Stimulated activated CD8-positive, alpha-beta memory T cell treated with anti-CD3 and anti-CD28 coated beads, Interleukin-4, amount 100 ng/mL, for 4 hours (primary cell): ENCODE results near the gene HIVEP2.

Experiments
- DNase-seq, 2 donors: peaks; one replicate each; pipeline ENCODE4 v3.0.0-alpha.2; 2020; ENCODE audit warnings: low read depth in 2 of 2, low spot score in 1 of 2

The HIVEP2 gene

DNA sequence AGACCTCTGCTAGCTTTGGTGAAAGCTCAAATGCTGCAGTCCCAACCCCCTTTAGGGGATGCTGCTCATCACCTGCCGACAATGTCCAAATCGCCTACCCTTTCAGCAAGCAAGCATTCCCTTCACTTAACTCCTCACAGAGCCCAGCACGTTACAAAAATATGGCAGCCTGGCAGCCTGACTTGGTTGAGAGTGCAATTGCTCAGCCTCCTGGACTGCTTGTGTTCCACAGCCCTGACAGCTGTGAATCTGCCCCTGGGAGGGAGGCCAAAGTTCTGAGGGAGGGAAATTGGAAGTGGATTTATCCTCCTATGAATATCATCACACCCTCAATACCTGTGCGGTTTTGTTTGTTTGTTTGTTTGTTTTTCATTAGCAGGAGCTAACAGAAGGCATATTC lies 231.0 kb downstream of the HIVEP2 start:
- no peak for DNase-seq

DNA sequence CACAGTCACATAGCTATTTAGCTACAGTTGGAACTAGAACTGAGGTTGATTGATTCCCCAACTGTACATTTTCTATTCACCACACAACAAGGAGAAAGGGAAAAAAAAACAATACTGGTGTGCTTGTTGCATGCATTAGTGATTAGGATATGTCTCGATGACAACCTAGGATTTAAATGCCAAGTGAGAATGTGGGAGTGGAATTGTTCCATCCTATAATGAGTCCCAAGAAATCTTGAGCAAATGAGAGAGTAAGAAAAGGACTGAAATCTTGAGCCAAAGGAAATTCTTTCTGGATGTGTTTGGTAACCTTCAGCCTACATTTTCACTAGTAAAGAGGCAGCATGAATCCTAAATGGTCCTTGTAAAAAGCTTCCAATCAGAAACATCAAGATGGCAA lies 232.7 kb downstream of the HIVEP2 start:
- DNase-seq: no peak

DNA sequence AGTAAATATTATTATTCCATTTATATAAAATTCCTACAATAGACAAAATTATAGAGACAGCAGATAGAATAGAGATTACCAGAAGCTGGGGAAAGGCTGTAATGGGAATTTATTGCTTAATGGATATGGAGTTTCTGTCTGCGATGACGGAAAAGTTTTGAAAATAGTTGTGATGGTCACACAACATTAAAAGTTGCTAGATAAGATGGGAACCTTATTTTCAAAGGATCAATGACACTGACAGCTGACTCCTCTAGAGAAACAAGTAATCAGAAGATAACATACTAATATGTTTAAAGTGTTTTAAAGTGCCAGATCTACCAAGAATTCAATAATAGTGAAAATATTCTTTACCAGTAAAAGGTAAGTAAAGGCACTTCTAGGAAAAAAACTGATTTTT lies 236.3 kb downstream of the HIVEP2 start:
- no peak for DNase-seq

DNA sequence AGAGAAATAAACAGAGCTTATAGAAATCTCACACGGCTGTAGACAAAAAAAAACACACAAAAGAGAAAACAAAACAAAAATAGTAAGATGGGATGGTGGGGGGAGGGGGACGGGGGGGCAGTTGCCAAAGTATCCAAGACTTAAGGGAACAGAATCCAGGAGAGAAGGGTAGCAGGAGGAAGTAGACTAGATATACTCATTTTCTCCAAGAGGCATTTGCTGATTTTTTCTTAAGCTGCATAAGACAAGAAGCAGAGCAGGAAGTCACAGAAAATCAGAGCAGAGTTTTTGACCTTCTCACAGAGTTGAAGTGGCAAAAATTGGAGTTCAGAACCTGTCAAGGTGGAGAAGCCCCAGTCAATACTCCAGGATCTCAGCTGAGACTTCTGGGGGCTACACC lies 237.7 kb downstream of the HIVEP2 start:
- DNase-seq: no peak

DNA sequence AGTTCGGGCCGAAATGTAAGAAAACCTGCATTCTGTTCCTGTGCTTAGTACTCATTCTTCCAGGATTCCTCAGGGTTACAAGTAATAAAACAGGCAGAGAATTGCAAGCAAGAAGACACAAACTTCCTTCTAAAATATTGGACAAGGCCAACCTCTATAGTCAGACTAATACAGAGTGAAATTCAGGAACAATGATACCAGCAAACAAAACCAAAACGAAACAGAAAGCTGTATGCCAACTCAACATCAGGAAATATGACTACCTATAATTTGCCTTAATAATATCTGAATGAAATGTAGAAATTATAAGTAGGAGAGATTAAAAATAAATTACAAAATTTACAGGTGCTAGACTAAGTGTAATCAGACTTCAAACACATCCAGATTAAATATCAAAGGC lies 238.8 kb downstream of the HIVEP2 start:
- DNase-seq: no peak

DNA sequence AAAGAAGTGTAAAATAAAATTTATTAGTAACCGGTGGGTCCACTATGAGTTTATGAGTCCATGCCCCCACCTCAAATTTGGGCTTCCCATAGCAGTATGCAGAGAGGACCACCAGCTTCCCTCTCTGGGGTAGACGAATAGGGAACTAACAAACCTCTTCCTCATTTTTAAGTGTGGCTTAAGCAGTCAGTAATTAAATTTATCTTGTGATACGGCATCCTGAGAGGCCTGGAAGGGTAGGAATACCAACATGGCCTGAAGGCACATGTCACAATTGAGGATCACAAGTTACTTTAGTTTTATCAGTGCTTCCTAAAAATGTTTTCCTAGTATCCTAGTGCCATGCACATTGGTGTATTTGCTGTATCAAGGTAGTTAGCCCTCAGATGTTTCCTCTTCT lies 239.9 kb downstream of the HIVEP2 start:
- no peak for DNase-seq

DNA sequence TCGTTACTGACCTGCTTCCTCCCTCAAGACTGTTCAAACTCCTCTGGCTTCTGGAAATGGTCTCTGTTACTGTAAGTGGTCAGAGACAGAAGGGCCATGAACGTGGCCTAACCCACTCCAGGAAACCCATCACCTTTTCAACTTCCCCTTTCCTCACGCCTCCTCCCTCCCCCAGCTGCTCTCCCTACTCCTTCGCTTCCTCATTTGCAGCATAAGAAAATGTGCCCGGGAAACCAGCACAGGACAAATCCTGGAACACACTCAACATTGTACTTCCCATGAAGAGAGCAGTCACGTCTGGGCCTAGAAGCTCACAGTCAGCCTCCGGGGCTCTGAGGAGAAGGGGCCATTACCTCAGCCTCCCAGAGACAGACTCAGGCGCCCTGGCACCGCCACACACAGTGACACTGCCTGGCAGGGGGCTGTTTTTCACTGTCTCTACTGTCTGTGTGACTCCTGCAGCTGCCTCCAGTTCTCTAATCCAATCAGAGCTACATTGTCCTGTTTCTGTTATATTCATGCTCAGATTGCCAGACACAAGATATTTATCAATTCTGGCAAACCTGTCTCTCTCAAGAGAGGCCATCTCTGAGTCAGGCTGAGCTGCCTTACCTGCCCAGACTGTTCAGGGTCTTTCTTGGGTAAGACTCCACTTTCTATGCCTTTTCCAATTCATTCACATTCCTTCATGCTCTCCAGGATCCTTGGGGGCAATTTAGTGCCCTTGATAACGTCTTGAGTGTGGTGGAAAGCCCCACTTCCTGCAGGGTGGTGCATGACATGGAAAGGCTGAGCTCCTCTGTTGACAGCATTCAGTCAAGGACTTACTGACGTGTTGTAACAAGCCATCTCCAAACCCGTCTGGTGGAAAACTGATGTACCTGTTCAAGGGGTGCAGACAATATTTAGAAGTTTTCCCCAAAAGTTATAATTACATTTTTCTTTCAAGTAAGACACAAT lies 242.2 kb downstream of the HIVEP2 start:
- DNase-seq: no peak
